Fibroblast of lung (primary cell): Measurements from ENCODE around the gene RGS12. TPM values are rescaled to one million over a fixed set of nuclear protein-coding genes. Genes with fewer than 3 reads are reported as not detected.

Experiments used
- DNase-seq, 2 donors: peaks; one replicate each; pipeline versions ENCODE4 v3.0.0 to v3.0.0-alpha.2; 2010; ENCODE audit warnings: low read depth in 2 of 2
- H2AFZ ChIP-seq: 2 replicates; pipeline ENCODE4 v1.5.1; 2012; ENCODE audit warnings: low read length, control low read depth, inconsistent platforms
- H3K27ac ChIP-seq: 2 replicates; pipeline ENCODE4 v1.5.1; 2011; ENCODE audit warnings: low read length, control low read depth; ENCODE audit not compliant: insufficient read depth
- H3K27me3 ChIP-seq: 2 replicates; pipeline ENCODE4 v1.5.1; 2011; ENCODE audit warnings: mild to moderate bottlenecking, low read length; ENCODE audit not compliant: control insufficient read depth, insufficient read depth
- H3K36me3 ChIP-seq: 2 replicates; pipeline ENCODE4 v1.5.1; 2011; ENCODE audit warnings: low read length; ENCODE audit not compliant: control insufficient read depth, insufficient read depth
- H3K4me1 ChIP-seq: 2 replicates; pipeline ENCODE4 v1.5.1; 2011; ENCODE audit warnings: low read length; ENCODE audit not compliant: control insufficient read depth, insufficient read depth; ENCODE audit errors: extremely low read depth
- H3K4me2 ChIP-seq: 2 replicates; pipeline ENCODE4 v1.5.1; 2011; ENCODE audit warnings: low read length, control low read depth; ENCODE audit not compliant: insufficient read depth; ENCODE audit errors: extremely low read depth
- H3K4me3 ChIP-seq, 4 experiments: fragments of 200-600 bp in 1 of 4; sonication (generic) in 1 of 4; replicated peaks in 1 of 4; 2 replicates each; pipeline ENCODE4 v1.5.1; 2011 to 2016; ENCODE audit warnings: low read length in 4 of 4, low read depth in 3 of 4, mild to moderate bottlenecking in 3 of 4, control low read depth in 2 of 4, inconsistent platforms in 1 of 4, mixed read lengths in 1 of 4; ENCODE audit not compliant: insufficient read depth in 1 of 4; ENCODE audit errors: control extremely low read depth in 1 of 4
- H3K79me2 ChIP-seq: 2 replicates; pipeline ENCODE4 v1.5.1; 2012; ENCODE audit warnings: mild to moderate bottlenecking, low read length, inconsistent platforms; ENCODE audit not compliant: control insufficient read depth, insufficient read depth
- H3K9ac ChIP-seq: 2 replicates; pipeline ENCODE4 v1.5.1; 2011; ENCODE audit warnings: mild to moderate bottlenecking, low read length, control low read depth; ENCODE audit not compliant: insufficient read depth
- H3K9me3 ChIP-seq: 2 replicates; pipeline ENCODE4 v1.5.1; 2012; ENCODE audit warnings: low read depth, low read length; ENCODE audit not compliant: control insufficient read depth, insufficient read depth
- H4K20me1 ChIP-seq: 2 replicates; pipeline ENCODE4 v1.5.1; 2011; ENCODE audit warnings: low read length; ENCODE audit not compliant: control insufficient read depth, insufficient read depth; ENCODE audit errors: extremely low read depth
- EZH2 ChIP-seq: IDR thresholded peaks from 2 replicates; pipeline ENCODE4 v1.5.1; 2012; ENCODE audit warnings: low read length, control low read depth, mild to moderate bottlenecking; ENCODE audit errors: missing control alignments
- polyA plus RNA-seq, 2 donors: library from polyadenylated mRNA; depleted of rRNA in 1 of 2; stranded (reverse) in 1 of 2; unstranded in 1 of 2; fragments of >200 nt; gene quantifications; 2 replicates each; pipeline ENCODE4 v1.2.1, GENCODE V29; 2011 to 2012; ENCODE audit warnings: missing spikeins in 1 of 2
- total RNA-seq: library from RNA; depleted of rRNA; stranded (reverse); fragments of >200 nt; gene quantifications from 2 replicates; pipeline ENCODE4 v1.2.1, GENCODE V29; 2014
- TF ChIP-seq, protein P1 (sequence below), 2 donors: IDR thresholded peaks in 1 of 2; conservative IDR thresholded peaks in 1 of 2; 1 replicate in 1 of 2; 2 replicates in 1 of 2; pipeline ENCODE4 v1.5.1; 2011 to 2012; ENCODE audit warnings: low read length in 2 of 2, control low read depth in 1 of 2, inconsistent platforms in 1 of 2, low read depth in 1 of 2, mild to moderate bottlenecking in 1 of 2

RGS12 gene
- total and polyA plus RNA-seq, 2 donors (not counting 1 experiment from before 2014, with no cell fraction given) = 5.1 to 21.1 TPM

DNA sequence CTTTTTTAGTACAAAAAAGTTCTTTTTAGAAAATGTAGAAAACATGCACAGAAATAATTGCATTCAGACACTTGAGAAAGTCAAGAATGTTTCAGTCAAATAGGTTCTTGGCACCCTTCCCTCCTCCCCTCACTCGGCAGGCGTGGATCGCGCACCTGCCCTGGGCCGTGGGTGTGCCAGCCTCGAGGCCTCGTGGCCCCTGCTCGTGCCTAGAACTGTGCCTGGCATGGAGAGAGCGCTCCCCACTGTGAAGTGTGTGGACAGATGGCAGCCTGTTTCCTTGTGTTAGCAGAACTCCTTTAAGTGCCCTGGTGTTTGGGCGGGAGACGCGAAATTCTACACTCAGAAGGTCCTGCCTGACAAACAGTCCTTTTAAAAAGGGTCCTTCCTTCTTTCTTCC lies 14.7 kb downstream of the RGS12 start:
- Histone ChIP-seq H3K27ac (no peak overlapping the region), H3K4me1 (peaks cover 19% of the 10 kb centered on the region), H3K9me3 (no peaks in the 10 kb centered on the region), H3K9ac (no peak overlapping the region), H4K20me1 (no peaks in the 10 kb centered on the region), H3K4me3 (no peak overlapping the region), H3K4me2 (no peak overlapping the region), H3K27me3 (no peaks in the 10 kb centered on the region), H2AFZ (no peak overlapping the region), H3K79me2 (peaks cover 31% of the 10 kb centered on the region), H3K36me3 (no peaks in the 10 kb centered on the region)
- TF ChIP-seq, protein P1, sequence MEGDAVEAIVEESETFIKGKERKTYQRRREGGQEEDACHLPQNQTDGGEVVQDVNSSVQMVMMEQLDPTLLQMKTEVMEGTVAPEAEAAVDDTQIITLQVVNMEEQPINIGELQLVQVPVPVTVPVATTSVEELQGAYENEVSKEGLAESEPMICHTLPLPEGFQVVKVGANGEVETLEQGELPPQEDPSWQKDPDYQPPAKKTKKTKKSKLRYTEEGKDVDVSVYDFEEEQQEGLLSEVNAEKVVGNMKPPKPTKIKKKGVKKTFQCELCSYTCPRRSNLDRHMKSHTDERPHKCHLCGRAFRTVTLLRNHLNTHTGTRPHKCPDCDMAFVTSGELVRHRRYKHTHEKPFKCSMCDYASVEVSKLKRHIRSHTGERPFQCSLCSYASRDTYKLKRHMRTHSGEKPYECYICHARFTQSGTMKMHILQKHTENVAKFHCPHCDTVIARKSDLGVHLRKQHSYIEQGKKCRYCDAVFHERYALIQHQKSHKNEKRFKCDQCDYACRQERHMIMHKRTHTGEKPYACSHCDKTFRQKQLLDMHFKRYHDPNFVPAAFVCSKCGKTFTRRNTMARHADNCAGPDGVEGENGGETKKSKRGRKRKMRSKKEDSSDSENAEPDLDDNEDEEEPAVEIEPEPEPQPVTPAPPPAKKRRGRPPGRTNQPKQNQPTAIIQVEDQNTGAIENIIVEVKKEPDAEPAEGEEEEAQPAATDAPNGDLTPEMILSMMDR (conservative IDR thresholded peaks at IDR 0.05 in 1 of 2, IDR thresholded peaks at IDR 0.05 in 1 of 2; ENCODE audit: low read depth in 1 of 2, low read length in 2 of 2) = no peak
- TF ChIP-seq EZH2 = no peak
- DNase-seq = no peak

DNA sequence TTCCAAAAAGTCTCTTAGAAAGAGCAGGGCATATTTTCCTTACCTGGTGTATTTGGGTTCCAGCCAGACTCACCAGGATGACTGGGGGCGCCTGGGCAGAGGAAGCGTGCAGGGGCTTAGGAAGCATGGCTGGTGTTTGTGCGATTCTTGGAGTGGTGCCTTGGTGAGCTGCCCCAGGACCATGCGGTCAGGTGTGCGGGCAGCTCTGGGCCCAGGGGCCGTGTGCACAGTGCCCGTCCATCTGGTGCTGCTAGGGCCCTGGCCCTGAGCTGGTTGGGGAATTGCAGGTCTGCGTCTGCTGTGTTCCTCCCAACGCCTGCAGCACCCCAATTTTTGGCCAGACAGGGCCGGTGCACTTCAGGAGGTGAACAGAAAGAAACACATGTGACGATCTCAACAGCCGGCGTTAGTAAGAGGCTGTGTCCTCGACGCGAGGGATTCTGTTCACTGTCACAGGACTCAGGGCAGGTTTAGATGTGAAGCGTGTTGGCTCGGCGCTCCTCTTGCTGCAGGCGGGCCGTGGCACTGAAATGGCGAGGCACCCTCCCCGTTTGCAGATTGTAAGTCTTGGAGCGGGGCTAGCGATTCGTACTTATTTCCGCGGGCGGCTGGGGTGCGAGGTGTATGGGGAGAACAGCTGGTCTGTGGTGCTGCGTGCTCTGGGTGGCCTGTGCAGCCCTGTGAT lies 15.2 kb downstream of the RGS12 start:
- Histone ChIP-seq H3K27me3 (no peaks in the 10 kb centered on the region), H3K27ac (no peak overlapping the region), H2AFZ (no peak overlapping the region), H3K4me1 (peaks cover 19% of the 10 kb centered on the region), H3K4me3 (no peak overlapping the region), H3K36me3 (no peaks in the 10 kb centered on the region), H4K20me1 (no peaks in the 10 kb centered on the region), H3K9me3 (no peaks in the 10 kb centered on the region), H3K4me2 (no peak overlapping the region), H3K79me2 (peaks cover 31% of the 10 kb centered on the region), H3K9ac (no peak overlapping the region)
- TF ChIP-seq, protein P1 (conservative IDR thresholded peaks at IDR 0.05 in 1 of 2, IDR thresholded peaks at IDR 0.05 in 1 of 2; ENCODE audit: low read depth in 1 of 2, low read length in 2 of 2) = no peak
- TF ChIP-seq EZH2 = no peak
- DNase-seq = no peak

DNA sequence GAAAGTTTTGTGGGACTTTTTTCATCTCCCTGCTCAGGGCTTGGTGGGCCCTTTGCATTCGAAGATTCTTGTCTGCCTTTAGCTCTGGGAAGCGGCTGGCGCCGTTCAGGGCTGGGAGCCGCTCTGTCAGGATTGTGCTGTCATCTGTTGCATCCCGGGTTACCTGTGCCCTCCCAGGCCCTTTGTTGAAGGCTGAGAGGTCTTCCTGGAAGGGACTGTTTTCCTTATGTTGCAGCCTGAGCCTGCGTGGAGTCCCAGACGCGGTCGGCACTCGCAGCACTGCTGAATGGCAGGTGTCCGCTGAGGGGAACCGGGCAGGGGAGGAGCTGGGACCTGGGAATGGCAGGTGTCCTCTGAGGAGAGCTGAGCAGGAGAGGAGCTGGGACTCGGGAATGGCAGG lies 15.9 kb downstream of the RGS12 start:
- H3K4me1 ChIP-seq = peaks cover 19% of the 10 kb centered on the region
- H3K27ac ChIP-seq = no peak overlapping the region
- H3K79me2 ChIP-seq = peaks cover 31% of the 10 kb centered on the region
- no peak for DNase-seq
- H3K27me3 ChIP-seq = no peaks in the 10 kb centered on the region
- no peak for TF ChIP-seq EZH2
- TF ChIP-seq, protein P1 (conservative IDR thresholded peaks at IDR 0.05 in 1 of 2, IDR thresholded peaks at IDR 0.05 in 1 of 2; ENCODE audit: low read depth in 1 of 2, low read length in 2 of 2) = no peak
- no peak overlapping the region for H3K9ac ChIP-seq
- no peaks in the 10 kb centered on the region for H3K9me3 ChIP-seq
- H3K4me2 ChIP-seq = no peak overlapping the region
- no peaks in the 10 kb centered on the region for H3K36me3 ChIP-seq
- H4K20me1 ChIP-seq = no peaks in the 10 kb centered on the region
- H3K4me3 ChIP-seq = no peak overlapping the region
- no peak overlapping the region for H2AFZ ChIP-seq
